GM19240 (cell line): ENCODE measurements around the gene SLC2A5.
"Not testable (repeated sequence)": the region's sequence is repeated elsewhere in the genome, so short reads cannot be mapped to it uniquely, and the experiment has no call there.

Source experiments
- DNase-seq: peaks from one replicate; pipeline ENCODE4 v3.0.0; 2011; ENCODE audit warnings: low spot score; ENCODE audit not compliant: insufficient read length

The SLC2A5 gene

DNA sequence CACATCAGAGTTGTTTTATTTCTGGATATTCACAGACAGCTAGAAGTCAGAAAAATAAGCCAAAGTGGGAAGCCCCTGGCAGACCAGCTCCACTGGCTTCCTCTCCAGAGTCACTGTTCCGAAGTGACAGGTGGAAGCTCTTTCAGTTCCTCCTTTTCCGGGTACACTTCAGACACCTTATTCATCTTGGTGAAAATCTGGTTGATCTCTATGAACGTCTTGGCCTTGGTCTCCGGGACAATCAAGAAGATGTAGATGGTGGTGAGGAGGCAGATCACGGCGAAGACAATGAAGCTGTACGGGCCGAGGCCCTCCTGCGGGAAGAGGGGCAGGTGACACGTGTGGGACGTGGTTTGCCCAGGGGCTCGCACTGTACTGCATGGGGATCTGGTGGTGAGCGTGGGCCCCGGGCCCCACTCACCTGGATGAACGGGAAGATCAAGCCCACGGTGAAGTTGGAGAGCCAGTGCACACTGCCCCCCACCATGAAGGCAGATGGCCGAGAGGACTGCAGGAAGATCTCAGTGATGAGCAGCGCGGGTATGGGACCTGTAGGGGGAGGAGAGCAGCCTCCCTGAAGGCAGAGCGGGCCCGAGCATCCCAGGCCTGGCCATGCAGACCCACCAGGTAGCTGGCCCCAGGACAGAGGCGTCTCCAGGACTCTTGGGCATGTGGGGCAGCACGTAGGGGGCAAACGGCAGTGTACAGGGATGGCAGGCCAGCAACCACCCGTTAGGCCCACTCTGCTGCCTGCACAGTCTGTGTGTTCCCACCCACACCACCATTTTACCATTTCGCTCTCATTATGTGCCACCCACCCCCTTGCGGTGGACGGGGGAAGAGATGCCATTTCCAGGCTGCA lies 31.7 kb downstream of the SLC2A5 start:
- peak; percentile 44 for DNase-seq

DNA sequence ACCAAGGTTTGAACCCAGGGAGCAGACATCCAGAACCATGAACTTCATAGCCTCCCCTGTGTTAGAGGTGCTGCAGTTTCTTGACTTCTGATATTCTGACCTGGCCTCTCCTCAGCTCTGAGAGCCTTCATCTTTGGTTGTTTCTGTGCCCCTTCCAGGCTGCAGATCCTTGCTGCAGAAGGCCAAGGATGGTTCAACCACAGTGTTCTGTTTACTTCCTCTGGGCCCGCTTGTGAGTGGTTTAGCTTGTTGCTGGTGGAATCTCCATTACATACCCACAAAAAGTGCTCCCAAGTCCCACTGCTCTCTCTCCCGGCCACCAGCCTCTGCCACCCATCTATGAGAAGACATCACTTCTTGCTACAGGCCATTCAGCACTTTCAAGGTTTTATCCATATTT lies 34.2 kb downstream of the SLC2A5 start:
- no peak for DNase-seq

DNA sequence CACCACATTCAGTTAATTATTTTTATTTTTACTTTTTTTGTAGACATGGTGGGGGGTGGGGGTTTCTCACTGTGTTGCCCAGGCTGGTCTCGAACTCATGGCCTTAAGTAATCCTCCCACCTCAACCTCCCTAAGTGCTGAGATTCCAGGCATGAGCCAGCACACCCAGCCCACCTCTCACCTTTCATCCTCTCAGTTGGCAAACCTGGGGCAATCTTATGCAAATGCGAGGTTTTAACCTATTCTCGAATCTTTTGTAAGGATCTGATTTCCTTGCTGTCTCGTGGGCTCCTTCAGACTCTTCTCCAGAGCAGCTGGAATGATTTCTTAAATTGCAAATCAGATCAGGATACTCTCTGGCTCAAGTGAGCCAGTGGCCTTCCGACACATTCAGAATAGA lies 36.1 kb downstream of the SLC2A5 start:
- DNase-seq, result no peak

DNA sequence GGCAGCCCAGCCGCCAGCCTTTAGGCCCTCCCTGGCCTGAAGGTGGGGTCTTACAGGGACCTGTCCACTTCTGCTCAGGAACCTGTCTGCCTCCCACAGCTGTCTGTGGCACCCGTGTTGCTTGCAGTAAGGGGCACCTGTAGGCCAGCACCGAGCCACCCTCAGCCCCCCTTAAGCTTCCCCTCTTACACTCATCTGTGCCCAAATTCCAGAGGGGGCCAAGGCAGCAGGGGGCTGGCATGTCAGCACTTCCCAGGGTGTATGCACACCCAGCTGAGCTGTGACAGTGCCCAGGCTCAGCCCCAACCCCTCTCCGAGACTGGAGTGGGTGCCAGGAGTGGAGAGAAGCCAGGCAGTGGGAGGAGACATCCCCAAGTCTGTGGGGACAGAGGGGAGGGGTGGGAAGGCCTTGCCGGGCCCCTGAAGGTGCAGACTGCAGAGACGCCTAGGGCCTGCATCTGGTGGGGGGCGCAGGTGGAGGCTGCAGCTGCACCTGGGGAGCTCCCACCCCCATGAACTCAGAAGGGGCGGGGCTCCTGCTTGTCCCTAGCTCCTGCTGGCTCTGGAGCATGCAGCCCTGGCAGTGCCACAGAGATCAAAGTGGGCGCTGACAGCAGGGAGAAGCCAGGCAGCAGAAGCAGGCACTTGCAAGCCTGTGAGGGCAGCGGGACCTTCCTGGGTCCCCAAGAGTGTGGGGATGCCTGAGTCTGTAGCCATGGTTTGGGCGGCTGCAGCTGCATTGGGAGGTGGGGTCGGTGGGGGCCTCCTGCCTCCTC lies 37.8 kb downstream of the SLC2A5 start:
- DNase-seq, result no peak

DNA sequence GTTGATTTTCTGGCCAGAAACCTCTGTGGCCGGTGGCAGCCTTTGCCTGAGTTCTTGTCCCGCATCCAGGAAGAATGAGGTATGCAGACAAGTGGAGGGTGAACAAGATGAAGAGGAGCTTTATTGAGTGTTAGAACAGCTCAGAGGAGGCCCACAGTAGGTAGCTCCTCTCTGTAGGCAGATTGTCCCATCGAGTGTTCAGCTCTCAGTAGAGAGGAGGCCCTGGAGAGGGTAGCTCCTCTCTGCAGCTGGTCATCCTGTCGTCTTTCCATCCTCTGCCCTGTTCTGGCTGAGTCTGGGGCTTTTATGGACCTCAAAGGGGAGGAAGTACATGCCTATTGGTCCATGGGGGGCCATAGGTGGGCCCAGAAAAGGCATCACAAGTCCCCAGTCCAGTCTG lies 38.4 kb downstream of the SLC2A5 start:
- DNase-seq, result not testable (repeated sequence)

DNA sequence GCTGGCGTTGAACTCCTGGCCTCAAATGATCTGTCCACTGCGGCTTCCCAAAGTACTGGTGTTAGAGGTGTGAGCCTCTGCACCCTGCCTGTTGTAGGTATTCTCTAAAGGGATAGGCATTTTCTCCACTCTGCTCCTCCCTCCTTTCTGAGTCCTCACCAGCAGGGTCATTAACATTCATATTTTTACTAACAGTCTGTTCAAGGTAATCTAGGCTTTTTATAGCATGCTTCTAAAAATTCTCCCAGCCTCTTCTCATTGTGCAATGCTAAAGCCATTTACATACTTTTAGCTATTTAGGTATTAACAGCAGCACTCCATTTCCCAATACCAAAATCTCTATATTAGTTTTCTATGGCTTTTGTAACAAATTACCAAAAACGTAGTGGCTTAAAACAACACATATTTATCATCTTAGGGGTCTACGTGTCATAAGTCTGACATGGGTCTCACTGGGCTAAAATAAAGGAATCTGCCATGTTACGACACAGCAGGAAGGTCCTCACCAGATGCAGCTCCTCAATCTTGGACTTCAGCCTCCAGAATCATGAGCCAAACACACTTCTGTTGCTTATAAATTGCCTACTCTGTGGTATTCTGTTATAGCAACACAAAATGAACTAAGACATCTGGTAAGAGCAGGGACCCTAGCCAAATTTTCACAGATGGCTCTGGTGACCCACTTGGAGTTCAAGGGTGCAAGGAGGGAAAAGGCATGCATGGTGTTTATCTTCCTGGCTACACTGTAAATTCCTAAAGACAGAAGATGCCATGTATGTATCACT lies 40.3 kb downstream of the SLC2A5 start:
- no peak for DNase-seq

DNA sequence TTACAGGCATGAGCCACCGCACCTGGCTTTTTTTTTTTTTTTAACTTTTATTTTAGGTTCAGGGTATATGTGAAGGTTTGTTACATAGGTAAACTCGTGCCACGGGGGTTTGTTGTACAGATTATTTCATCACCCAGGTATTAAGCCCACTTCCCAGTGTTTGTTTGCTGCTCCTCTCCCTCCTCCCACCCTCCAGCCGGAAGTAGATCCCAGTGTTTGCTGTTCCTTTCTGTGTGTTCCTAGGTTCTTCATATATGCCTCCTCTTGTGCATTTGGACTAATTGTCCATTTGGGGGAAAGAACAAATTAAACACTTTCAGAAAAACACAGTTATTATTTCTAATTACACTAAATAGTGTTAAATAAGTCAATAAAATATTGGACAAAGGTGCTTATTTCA lies 42.1 kb downstream of the SLC2A5 start:
- DNase-seq, result no peak

DNA sequence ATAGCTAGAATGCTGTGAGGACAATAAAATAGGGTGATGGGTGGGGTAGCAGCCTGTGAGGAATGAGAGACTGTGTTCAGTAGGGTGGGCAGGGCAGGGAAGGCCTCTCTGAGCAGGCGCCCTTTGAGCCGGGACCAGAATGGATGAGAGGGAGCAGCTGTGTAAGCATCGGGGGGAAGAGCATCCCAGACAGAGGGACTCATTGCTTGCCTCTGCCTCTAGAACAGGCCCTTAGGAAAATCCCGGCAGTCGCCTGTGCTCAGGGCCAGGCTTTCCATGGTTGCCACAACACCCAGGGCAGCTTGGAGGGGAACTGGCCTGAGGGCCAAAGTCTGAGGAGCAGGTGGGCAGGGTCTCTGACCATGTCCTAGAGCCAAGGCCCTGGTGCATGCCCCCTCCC lies 44.0 kb downstream of the SLC2A5 start:
- DNase-seq, result no peak

DNA sequence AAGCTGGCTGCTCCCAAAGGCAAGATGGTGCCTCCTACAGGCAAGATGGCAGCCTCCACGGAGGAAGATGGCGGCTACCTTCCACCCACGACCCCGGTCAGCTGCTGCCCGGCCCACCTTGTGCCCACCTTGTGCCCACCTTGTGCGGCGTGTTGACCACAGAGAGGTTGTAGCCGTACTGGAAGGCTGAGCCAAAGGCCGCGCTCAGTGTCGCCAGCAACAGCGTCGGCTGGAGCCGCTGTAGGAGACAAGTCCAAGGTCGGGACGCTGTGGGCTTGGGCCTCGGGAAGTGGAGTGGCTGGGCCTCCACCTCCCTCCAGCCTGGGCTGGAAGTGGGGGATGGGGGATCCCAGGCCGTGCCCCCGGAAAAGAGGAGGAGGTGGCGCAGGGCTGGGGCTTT lies 44.6 kb downstream of the SLC2A5 start:
- no peak for DNase-seq

DNA sequence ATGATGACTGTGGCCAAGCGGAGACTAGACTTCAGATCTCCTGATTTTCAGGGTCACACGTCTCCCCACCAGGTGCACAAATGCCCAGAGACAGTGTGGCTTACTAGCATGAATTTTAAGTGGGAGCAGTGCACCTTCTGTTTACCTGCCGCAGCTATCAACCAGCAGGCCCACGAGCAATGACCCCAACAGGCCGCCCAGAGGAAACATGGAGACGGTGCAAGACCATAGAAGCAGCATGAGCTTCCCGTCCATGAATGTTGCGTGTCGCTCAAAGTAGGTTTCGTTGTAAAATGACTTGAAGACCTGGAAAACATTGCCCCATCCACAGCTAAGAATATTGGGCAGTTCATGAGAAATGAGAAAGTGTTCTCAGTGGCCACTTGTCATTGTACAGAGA lies 46.7 kb downstream of the SLC2A5 start:
- no peak for DNase-seq

DNA sequence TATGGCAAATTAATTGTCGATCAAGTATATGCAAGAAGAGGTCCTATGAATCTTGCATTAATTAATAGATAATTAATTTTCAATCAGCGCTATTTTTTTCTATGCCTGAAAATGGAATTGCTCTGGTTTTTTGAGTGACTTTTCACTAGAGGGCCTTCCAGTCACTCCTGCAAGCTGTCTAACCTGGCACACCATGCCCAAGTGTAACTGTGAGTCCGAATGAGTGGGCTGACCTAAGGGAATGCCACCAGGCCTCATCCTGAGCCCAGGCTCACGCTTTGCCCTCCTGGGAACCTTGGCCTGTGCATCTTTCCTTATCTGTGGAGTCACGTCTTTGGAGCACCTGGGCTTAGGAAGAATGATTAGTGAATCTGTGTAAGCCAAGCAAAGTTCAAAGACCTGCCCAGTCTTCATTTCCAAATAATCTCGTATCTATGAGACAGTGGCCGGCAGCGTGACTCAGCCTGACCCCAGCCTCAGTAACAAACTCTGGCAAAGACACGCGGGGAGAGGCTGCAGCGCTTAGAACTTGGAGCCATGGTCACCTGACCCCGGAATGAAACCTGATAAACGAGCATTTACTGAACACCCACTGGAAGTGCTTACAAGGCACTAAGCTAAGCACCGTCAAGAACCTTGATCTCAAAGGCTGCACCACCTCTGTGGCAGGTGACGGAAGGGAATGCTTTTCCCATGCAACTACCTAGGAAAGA lies 47.3 kb downstream of the SLC2A5 start:
- not testable (repeated sequence) for DNase-seq

DNA sequence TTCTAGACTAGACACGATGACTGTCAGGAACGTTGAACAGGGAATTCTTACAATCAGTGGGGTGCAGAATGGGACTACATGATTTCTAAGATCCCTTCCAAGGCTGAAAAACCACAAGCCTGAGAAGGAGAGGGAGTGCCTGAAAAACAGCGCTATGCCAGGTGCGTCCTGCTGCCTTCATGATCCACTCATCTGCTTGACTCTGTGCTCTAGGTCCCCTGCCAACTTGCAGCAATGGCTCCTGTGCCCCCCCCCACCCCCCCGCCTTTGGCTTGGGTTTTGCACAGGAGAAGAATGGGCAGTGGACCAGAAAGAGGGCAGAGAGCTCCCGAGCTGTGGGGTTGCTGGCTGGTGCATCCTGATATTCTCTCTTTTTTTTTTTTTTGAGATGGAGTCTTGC lies 49.1 kb downstream of the SLC2A5 start:
- no peak for DNase-seq

DNA sequence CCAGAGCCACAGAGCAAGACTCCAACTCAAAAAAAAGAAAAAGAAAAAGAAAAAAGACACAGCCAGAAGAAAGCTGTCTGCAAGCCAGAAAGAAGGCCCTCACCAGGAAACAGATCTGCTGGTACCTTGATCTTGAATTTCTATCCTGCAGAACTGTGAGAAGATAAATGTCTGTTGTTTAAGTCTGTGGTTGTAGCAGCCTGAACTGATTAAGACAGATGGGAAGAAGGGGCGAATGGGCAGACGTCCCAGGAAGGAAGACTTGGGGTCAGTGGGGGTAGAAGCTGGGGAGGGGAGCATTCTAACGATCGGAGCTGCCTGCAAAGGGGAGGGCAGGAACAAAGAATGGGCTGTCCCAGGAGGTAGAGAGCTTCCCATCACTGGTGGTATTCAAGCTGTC lies 49.5 kb downstream of the SLC2A5 start:
- no peak for DNase-seq

DNA sequence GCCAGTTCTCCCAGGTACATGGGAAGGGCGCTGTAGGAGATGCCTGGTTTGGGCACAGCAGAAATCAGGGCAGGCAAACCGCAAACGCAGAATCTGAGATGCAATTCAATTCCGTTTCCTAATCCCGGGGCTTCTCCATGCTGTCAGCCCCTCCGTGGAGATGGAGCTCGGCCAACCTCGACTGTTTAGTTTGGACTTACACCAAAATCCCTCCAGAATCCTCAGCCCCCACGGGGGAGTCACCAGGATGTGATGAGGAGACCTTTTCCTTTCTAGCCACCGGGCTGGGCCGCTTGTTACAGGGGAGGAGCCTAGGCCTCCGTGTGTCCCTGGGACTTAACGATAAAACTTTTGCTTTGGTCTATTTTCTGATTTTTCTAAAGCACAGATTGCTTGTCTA lies 51.1 kb downstream of the SLC2A5 start:
- no peak for DNase-seq

DNA sequence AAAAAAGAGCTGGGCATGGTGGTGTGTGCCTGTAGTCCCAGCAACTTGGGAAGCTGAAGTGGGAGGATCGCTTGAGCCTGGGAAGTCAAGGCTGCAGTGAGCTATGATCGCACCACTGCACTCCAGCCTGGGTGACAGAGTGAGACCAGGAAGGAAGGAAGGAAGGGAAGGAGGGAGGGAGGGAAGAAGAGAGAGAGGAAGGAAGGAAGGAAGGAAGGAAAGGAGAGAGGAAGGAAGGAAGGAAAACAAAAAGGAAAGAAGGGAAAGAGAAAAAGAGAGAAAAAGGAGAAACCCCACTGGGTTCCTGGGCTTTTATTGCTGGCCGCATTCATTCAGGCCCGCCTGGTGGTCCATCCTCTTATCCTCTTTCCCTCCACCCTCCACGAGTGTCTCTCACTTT lies 53.0 kb downstream of the SLC2A5 start:
- no peak for DNase-seq

DNA sequence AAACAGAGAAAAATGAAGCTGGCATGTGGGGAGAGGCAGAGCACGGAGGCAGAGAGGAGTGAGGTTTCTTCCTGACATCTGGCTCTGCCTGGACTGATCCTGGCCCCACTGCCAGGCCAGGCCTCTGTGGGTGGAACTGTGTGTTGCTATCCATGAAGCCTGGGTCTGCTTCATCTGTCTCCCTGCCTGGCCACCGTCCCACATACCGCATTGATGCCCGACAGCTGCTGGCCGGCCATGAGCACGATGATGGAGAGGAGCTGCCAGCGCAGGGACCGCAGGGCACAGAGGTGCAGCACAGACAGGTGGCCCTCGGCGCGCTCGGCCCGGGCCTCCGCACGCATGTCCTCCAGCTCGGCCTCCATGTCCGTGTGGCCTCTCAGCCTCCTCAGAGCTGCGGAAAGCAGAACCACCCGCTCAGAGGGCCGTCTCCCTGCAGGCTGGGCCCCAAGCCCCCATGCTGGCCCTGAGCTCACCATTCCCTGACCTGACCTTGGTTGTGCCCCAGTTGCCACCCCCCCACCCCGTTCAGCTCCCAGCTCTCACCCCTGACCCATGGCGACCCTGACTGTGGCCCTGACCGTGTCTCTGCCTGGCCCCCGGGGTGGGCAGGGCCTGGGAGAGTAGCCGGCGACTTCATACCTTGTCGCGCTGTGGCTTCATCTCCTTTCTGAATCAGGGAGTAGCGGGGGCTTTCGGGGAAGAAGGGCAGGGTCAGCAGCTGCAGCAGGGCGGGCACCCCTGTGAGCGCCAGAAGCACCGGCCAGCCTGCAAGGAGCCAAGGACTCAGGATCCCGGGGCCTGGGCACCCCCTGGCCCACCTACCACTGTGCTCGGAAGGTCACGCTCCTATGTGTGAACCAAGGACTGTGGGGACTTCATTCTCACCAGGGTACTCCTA lies 54.7 kb downstream of the SLC2A5 start:
- DNase-seq, result no peak

DNA sequence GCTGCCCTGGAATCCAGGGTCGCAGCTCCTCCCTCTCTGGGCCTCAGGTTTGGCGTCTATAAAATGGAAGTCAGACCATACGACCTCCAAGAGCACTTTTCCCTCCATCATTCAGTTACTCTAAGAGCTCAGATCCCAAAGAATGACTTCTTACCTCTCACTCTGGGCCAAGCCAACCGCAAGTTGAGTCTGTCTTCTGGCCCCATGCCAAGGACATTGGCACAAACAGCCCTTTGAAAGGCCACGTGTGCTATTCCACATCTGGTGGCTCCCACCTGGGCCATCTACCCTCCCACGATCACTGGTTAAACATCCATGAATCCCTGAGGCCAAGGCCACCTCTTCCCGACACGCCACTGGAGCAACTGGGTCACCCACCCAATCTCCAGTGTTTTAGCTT lies 55.6 kb downstream of the SLC2A5 start:
- DNase-seq, result no peak

DNA sequence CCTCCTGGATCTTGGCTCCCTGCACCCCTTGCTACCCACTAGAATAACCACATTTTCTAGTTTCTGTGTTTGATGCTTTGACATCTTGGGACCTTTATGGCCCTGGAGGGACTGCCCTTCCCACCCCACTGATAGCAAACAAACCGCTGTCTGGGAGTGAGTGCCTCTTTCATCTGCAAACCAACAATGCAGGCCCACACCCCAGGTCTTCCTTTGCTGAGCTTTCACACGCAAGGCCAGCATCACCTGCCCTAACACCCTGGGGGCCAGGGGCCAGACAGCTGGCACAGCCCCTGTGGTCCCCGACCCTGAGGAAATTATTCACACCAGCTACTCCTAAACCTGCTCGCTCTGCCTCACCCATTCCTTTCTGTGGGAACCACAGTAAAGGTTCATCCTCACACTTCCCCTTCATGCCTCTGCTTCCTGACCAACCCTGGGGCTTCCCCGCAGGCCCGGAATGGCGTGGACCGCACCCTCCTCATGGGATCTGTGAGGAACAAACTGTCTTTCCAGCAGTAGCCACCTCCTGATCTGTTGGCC lies 58.6 kb downstream of the SLC2A5 start:
- no peak for DNase-seq

DNA sequence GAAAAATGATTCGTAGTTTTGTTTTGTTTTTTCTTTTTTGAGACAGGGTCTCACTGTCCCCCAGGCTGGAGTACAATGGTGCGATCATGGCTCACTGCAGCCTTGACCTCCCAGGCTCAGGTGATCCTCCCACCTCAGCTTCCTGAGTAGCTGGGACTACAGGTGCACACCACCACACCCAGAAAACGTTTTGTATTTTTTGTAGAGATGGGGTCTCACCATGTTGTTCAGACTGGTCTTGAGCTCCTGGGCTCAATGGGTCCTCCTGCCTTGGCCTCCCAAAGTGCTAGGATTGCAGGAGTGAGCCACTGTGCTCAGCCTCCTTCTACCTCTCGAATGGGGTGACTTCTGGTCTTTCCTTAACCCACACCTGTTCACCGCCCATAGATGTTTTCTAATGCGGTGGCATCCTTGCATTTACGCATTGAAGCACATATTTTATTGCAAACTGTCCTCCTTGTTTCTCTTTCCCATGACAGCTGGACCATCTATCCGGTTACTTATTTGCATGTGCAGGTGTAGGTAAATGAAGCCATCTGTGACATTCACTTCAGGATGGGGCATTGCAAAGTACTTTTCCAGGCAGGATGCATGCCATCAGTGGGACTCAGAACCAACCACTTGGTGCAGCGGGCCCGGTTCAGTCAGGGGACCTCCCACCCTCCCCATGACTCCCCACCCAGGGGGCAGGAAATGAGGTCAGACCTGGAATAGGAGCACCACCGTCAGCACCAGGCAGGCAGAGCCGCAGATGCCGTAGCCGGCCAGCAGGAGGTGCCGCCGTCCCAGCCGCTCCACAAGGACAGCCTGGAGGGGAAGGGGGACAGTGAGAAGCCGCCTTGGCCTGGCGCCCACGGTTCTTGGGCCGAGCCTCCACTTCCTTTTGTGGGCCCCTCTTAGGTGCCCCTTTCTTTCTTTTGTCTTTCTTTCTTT lies 59.7 kb downstream of the SLC2A5 start:
- DNase-seq, result peak; percentile 61
